GM19452 (cell line): ENCODE results near the gene ZNF385D.

ENCODE experiments used
- ATAC-seq: cut with Tn5 transposase; IDR thresholded peaks from one replicate; pipeline ENCODE4 v1.9.1; 2021; ENCODE audit not compliant: unreplicated experiment

The ZNF385D gene

GRCh38 chr3:21462141-21462540 is 288.9 kb downstream of the ZNF385D start:
- no peak for ATAC-seq

DNA sequence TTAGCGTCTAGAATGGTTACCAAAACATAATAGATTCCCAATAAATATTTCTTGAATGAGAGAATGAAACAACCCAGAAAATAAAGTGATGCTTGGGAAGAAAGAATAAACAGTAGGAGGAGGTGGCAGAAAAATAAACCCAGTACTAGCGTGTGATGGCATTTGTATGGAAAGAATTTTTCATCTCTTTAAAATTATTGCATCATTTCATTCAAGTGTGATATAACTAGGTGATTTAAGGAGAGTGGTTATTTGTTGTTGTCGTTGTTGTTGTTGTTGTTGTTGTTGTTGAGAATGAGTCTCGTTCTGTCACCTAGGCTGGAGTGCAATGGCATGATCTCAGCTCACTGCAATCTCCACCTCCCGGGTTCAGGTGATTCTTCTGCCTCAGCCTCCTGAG is 293.9 kb downstream of the ZNF385D start:
- ATAC-seq = no peak

GRCh38 chr3:21449738-21450137 is 301.3 kb downstream of the ZNF385D start:
- ATAC-seq = no peak

DNA sequence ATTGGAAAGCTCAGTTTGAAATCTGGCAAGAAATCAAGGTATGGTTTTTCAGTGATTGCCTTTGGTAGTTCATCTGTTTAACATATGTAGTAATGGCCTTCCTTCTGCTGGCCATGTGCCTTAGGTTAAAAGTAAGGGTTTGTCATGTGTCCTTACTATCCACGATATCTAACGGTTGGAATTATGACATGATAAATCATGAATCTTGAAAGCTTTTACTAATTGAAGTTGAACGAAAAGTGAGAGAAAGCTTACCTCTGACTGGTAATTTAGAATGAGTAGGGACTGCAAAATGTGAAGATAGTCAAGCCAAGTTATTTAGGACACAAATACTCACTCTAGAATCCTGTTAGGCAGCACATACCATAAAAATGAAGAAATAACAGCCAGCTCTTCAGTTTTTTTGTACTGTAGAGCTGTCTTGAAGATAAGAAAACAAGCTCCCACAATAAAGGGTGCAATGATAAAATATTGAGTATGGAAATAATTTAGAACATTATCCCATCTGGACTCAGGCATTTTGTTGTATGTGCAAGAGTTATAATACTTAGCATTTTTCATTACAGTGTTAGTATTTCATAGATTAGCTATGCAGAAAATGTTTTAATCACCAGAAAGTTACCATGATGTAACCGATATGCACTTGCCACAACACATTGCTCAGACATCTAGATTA is 303.4 kb downstream of the ZNF385D start:
- ATAC-seq = no peak

- no peak for ATAC-seq
These were observed 304.0 kb downstream of the ZNF385D start for GRCh38 chr3:21446945-21447475.

DNA sequence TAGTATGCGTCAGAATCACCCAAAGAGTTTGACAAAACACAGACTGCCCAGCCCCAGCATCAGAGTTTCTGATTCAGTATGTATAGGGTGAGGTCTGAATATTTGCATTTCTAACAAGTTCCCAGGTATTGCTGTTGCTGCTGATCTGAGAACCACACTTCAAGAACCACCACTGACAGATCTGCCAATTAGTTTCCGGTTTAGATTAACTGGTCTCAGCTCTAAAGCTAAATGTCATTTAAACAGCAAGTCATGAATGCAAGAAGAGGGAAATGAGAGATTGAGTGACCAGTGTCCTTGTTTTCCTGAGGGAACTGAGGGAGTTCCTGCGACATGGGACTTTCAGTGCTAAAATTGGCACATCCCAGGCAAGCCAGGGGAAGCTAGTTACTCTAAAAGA is 305.0 kb downstream of the ZNF385D start:
- ATAC-seq = no peak

- no peak for ATAC-seq
These were observed 309.2 kb downstream of the ZNF385D start for GRCh38 chr3:21441821-21442220.

GRCh38 chr3:21436835-21437234 is 314.2 kb downstream of the ZNF385D start:
- no peak for ATAC-seq

DNA sequence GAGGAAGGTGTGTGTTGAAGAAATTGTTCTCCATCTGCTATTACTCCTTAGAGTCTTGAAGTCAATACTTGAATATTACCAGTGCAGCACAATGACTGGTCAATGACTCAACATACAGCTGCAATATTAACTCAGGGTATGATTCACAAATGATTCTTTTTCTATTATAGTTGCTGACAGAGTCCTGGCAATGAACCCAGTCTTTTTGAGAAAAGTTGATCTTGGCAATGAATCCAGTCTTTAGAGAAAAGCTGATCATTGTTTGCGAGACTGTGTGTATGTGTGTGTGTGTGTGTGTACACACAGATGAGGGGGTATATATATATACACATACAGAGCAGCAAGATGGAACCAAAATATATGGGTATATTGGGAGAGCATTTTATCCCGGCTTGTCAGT is 315.1 kb downstream of the ZNF385D start:
- no peak for ATAC-seq

- no peak for ATAC-seq
These were observed 316.7 kb downstream of the ZNF385D start for GRCh38 chr3:21434310-21434709.

GRCh38 chr3:21433751-21434150 is 317.3 kb downstream of the ZNF385D start:
- ATAC-seq = no peak

DNA sequence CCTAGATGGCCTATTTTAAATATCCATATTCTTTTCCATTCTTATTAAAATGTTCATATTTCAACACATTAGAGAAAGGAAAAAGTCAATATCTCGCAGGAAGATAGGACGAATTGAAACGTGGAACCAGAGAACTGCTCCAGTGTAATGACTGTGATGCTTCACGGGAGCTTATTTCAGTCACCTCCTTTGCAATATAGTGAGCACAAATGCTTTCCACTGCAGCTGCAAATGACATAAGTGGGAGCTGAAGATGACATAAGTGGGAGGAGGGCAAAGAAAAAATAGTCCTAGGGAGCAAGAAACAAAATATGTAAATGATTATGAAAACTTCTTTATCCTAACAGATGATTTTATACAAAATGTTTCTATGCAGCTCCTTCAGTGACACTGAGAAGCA is 324.1 kb downstream of the ZNF385D start:
- no peak for ATAC-seq

- ATAC-seq = no peak
These were observed 325.3 kb downstream of the ZNF385D start for GRCh38 chr3:21425715-21426114.

- no peak for ATAC-seq
These were observed 329.9 kb downstream of the ZNF385D start for GRCh38 chr3:21421096-21421495.

DNA sequence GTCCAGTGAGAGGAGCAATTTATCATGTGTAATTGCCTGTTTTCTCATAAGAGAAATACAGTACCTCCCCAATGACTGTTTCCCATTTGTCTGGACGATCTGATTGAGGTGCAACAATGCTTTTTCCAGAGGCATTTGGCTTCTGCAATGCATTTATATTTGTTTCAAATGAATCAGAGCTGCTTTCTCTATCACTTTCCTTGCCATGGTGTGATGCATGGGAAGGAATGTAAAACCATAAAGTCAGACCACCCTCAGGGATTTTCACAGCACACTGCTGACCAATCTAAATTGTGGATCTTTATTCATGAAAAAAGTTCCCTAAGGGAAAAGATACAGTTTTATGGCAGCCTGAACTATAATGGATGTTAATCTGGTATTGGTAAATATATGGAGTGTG is 333.0 kb downstream of the ZNF385D start:
- no peak for ATAC-seq

- no peak for ATAC-seq
These were observed 336.5 kb downstream of the ZNF385D start for GRCh38 chr3:21414506-21414905.

- no peak for ATAC-seq
These were observed 340.0 kb downstream of the ZNF385D start for GRCh38 chr3:21411058-21411457.

- no peak for ATAC-seq
These were observed 341.6 kb downstream of the ZNF385D start for GRCh38 chr3:21409401-21409800.

DNA sequence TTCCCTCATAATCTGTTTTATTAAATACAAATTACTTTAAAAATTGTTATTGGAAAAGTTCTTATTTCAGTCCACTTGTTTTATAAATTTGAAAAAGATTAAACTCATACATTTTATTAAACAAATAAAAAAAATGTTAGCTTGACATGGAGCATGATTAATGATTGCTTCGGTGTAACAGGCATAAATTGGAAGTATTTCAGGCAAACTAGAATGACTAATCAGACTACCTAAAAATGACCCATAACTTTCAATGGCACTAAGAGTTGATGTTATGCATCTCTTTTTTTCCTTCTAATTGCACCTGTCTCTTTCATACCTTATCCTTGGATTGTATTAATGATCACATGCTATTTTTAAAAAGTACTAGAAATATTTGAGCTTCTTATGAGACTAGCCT is 343.3 kb downstream of the ZNF385D start:
- no peak for ATAC-seq

DNA sequence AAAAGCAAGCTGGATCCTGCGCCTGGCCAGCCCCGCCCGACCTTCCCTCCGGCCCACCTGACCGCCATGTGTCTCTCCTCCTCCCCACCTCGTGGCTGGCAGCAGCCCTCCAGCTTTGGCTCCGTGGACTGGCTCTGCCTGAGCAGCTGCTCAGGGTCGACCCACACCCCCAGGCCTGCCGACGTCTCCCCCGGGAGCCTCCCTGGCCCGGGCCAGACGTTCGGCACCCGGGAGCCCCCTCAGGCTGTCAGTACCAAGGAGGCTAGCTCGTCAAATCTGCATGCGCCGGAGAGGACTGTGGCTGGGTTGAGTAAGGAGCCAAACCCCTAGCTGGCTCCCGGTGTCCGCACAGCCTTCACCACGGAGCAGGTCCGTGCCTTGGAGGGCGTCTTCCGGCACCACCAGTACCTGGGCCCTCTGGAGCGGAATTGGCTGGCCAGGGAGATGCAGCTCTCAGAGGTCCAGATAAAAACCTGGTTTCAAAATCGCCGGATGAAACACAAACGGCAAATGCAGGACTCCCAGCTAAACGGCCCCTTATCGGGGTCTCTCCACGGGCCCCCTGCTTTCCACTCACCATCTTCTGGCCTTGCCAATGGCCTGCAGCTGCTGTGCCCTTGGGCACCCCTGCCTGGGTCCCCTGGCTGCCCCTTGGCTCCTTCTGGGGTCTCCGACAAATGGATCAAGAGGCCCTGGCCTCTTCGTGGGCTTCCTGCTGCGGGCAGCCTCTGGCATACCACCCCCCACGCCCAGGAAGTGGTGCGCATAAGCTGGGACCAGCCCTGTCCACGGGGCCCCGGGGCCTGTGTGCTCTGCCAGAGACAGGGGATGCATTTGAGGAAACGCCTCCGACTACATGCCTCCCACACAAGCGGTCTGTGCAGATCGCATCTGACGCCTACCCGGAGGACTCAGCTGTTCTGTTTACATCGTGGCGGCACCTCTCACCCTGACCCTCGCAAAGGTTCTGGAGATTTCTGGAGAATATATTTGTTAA is 345.0 kb downstream of the ZNF385D start:
- ATAC-seq = no peak

DNA sequence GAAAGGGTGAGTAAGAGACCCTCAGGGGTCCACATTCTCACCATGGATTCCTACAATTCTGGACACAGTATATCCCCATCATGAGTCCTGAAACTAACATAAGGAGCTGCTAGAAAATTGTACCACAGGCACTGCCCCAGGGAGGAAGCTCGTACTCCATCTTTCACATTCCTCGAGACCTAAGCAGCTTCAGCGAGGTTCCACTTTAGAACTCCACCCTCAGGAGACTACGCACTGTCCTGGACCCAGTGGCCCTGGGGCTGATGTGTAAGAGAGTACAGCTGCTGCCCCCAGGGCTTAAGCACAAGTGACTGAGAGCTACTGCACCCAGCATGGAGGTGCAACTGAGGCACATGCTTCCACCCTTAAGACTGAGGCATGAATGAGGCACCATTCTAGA is 352.5 kb downstream of the ZNF385D start:
- ATAC-seq = no peak
